Spinal cord (tissue), 10 donors: ENCODE data around the gene CLTB. TPM values are rescaled to one million over a fixed set of nuclear protein-coding genes. Genes with fewer than 3 reads are reported as not detected.

Experiments used
- DNase-seq, 6 donors: peaks; one replicate each; pipeline versions ENCODE4 v3.0.0 to v3.0.0-alpha.2; 2013 to 2015; ENCODE audit warnings: low spot score in 6 of 6, low read depth in 4 of 6
- H3K27ac ChIP-seq: one replicate; pipeline ENCODE4 v1.5.1; 2013; ENCODE audit warnings: low read depth, low read length, control low read depth
- H3K27me3 ChIP-seq: one replicate; pipeline ENCODE4 v1.6.1; 2013; ENCODE audit warnings: low read length; ENCODE audit not compliant: control insufficient read depth, insufficient read depth
- H3K36me3 ChIP-seq: one replicate; pipeline ENCODE4 v1.6.1; 2013; ENCODE audit warnings: low read length; ENCODE audit not compliant: control insufficient read depth, insufficient read depth
- H3K4me1 ChIP-seq: one replicate; pipeline ENCODE4 v1.6.1; 2013; ENCODE audit warnings: low read length; ENCODE audit not compliant: control insufficient read depth, insufficient read depth
- H3K4me3 ChIP-seq: one replicate; pipeline ENCODE4 v1.5.1; 2013; ENCODE audit warnings: low read depth, low read length, control low read depth
- H3K9me3 ChIP-seq: one replicate; pipeline ENCODE4 v1.6.1; 2013; ENCODE audit warnings: low read length; ENCODE audit not compliant: control insufficient read depth, insufficient read depth
- WGBS: methylation state at CpG from one replicate; pipeline ENCODE4 v1.1.5; 2013; ENCODE audit warnings: missing lambda C conversion rate; ENCODE audit not compliant: insufficient coverage; 5-methylcytosine and 5-hydroxymethylcytosine counted together
- polyA plus RNA-seq, 2 donors: library from polyadenylated mRNA; unstranded; fragments of 120-200 nt; gene quantifications; one replicate each; pipeline ENCODE4 v1.2.1, GENCODE V29; 2013; ENCODE audit not compliant: insufficient read length in 2 of 2
- total RNA-seq, 2 donors: library from RNA; depleted of rRNA in 1 of 2; stranded (reverse); fragments of 120-200 nt in 1 of 2; fragments of >200 nt in 1 of 2; gene quantifications; one replicate each; pipeline versions ENCODE4 v1.2.3 to v1.2.4, GENCODE V29; 2013 to 2014
- donor health status: healthy.

CLTB gene
- total and polyA plus RNA-seq, 4 donors = 70.8 to 191 (median 160) TPM

DNA sequence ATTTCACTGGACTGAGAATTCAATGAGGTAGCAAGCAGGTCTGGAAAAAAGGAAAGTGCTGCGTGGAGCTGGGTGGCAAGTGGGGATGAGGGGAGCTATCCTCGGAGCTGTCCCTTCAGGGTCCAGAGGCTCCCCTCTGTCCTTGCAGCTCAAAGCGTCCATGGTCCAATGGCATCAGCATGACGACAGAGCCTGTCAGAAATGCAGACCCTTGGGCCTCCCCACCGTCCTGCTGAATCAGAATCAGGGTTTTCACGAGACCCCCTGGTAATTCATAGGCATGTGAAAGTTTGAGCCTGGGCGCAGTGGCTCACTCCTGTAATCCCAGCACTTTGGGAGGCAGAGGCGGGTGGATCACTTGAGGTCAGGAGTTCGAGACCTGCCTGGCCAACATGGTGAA lies 22.2 kb downstream of the CLTB start:
- peaks cover 9% of the 10 kb centered on the region for H3K4me1 ChIP-seq
- no peak overlapping the region for H3K4me3 ChIP-seq
- H3K36me3 ChIP-seq = peaks cover 81% of the 10 kb centered on the region
- 91% methylated on average over 7 of the region's 9 CpGs for WGBS
- H3K9me3 ChIP-seq = no peaks in the 10 kb centered on the region
- DNase-seq = no peak
- no peaks in the 10 kb centered on the region for H3K27me3 ChIP-seq
- no peak overlapping the region for H3K27ac ChIP-seq

DNA sequence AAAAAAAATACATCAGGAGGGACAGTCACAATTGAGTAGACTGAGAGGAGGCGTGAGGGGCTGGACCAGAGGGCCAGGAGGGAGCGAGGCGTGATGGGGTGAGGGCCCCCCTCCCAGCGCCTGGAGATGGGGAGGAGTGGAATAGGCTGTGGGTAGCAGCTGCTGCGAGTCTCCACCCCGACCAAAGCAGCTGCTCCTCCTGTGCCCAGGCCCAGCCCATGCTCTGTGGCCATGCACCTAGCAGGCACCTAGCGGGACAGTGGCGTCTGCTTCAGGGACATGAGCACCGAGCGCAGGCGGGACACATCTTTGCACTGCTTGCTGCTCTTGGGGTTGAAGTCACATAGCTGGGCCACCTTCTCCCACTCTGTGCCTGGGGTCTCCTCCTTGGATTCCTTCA lies 23.8 kb downstream of the CLTB start:
- H3K36me3 ChIP-seq = peaks cover 66% of the 10 kb centered on the region

DNA sequence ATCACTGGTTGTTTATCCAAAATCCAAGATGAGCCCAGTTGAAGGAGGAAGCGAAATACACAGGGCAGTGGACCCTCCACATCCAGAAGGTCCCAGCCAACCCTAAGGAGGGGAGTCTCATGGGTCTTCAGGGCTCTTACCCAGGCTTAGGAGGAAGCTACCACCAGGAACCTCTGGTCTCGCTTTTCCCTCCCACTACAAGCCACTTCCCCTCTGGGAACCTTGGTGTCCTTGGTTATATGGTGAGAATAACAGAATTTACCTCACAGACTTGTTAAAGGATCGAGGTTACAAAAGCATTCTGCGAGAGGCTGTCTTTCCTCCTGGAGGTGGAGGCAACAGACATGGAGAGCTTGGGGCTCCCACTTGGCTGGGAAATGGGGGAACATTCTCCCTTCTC lies 24.3 kb downstream of the CLTB start:
- no peak for DNase-seq
- Histone ChIP-seq H3K9me3 (no peaks in the 10 kb centered on the region), H3K4me1 (peaks cover 17% of the 10 kb centered on the region), H3K36me3 (peaks cover 60% of the 10 kb centered on the region), H3K27me3 (no peaks in the 10 kb centered on the region), H3K4me3 (no peak overlapping the region), H3K27ac (no peak overlapping the region)
- 86% methylated on average over 1 of the region's 4 CpGs for WGBS

More for the DNA sequence above, 23.8 kb downstream of the CLTB start:
- WGBS = 93% methylated on average over 11 of the region's 11 CpGs
- Histone ChIP-seq H3K4me3 (no peak overlapping the region), H3K27ac (no peak overlapping the region), H3K27me3 (no peaks in the 10 kb centered on the region), H3K9me3 (no peaks in the 10 kb centered on the region), H3K4me1 (peaks cover 15% of the 10 kb centered on the region)
- no peak for DNase-seq

DNA sequence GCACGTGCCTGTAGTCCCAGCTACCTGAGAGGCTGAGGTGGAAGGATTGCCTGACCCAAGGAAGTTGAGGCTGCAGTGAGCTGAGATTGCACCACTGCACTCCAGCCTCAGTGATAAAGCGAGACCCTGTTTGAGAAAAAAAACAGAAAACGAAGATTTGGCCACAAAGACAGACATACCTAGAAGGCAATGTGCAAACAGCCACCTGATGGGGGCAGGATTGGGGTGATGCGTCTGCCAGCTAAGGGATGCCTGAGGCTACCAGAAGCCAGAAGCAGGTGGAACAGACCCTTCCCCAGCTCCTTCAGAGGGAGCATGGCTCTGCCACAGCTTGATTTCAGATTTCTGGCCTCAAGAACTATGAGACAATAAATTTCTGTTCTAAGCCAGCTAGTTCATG lies 24.9 kb downstream of the CLTB start:
- Histone ChIP-seq H3K36me3 (peaks cover 55% of the 10 kb centered on the region), H3K9me3 (no peaks in the 10 kb centered on the region), H3K27ac (no peak overlapping the region), H3K27me3 (no peaks in the 10 kb centered on the region), H3K4me3 (no peak overlapping the region), H3K4me1 (peaks cover 17% of the 10 kb centered on the region)
- no peak for DNase-seq
- 93% methylated on average over 4 of the region's 4 CpGs for WGBS

DNA sequence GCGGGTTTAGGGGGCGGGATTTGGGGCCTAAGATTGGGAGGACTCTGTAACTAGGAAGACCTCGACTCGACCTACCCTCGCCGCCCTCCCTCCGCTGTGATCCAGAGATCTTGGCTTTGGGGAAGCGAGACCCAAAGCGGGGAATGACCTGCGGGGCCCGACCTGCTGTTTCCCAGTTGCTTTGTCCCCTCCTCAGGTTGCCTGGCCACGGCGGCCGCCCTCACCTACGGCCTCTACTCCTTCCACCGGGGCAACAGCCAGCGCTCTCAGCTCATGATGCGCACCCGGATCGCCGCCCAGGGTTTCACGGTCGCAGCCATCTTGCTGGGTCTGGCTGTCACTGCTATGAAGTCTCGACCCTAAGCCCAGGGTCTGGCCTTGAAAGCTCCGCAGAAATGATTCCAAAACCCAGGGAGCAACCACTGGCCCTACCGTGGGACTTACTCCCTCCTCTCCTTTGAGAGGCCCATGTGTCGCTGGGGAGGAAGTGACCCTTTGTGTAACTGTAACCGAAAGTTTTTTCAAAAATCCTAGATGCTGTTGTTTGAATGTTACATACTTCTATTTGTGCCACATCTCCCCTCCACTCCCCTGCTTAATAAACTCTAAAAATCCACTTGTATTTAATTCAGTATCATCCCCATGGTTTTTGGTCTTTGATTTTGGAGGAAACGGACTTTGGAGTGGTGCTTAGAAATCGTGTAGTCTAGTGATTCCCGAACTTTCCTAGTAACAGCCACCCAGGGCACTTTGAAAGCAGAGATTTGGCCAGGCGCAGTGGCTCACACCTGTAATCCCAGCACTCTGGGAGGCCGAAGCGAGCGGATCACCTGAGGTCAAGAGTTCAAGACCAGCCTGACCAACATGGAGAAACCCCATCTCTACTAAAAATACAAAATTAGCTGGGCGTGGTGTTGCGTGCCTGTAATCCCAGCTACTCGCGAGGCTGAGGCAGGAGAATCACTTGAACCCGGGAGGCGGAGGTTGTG lies 26.9 kb downstream of the CLTB start:
- no peaks in the 10 kb centered on the region for H3K9me3 ChIP-seq
- H3K27ac ChIP-seq = peak overlapping the region; percentile 99
- DNase-seq = no peak
- peaks cover 51% of the 10 kb centered on the region for H3K36me3 ChIP-seq
- H3K4me1 ChIP-seq = peaks cover 17% of the 10 kb centered on the region
- peak overlapping the region; percentile 94 for H3K4me3 ChIP-seq
- WGBS = 17% methylated on average over 28 of the region's 41 CpGs
- no peaks in the 10 kb centered on the region for H3K27me3 ChIP-seq

DNA sequence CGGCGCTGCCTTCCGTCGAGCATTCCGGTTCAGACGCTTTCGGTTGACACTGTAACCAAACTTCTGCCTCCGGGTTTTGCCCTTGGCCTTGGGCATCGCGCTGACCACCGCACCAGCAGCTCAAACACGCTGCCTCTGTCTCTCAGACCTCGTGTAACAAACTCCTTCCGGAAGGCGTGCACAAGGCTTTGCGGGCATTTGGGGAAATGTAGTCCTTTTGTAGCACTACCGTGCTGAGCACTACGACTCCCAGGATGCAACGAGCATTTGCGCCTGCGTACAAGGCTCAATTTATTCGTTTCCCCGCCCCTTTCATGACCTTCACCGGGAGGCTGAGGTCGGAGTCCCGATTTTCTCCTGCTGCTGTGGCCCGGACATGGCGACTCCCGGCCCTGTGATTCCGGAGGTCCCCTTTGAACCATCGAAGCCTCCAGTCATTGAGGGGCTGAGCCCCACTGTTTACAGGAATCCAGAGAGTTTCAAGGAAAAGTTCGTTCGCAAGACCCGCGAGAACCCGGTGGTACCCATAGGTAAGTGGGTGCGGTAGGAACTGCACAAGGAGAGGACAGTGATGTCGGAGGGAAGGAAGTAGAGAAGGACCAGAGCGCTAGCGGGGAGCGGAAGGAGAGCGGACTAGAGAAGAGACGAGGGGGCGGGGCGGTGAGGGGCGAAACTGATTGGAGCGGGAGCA lies 27.8 kb downstream of the CLTB start, which contains the start of the genes HIGD2A and NOP16:
TSS of gene HIGD2A (plus strand) at position 308 of the 691 bp plus-strand sequence. CDS start at position 377, 69 bp downstream.
TSS of gene NOP16 (minus strand) at position 155 of the 691 bp plus-strand sequence. CDS start at position 96, 59 bp downstream.
- peak within 1 kb of the TSS; percentile 94 for H3K4me3 ChIP-seq
- H3K9me3 ChIP-seq = no peaks in the 10 kb centered on the region
- peaks cover 17% of the 10 kb centered on the region for H3K4me1 ChIP-seq
- no peaks in the 10 kb centered on the region for H3K27me3 ChIP-seq
- DNase-seq = peak; percentile 97 to 100 (median 99)
- peaks cover 51% of the 10 kb centered on the region for H3K36me3 ChIP-seq
- H3K27ac ChIP-seq = peak within 1 kb of the TSS; percentile 99
- WGBS = 0% methylated on average over 42 of the region's 47 CpGs

DNA sequence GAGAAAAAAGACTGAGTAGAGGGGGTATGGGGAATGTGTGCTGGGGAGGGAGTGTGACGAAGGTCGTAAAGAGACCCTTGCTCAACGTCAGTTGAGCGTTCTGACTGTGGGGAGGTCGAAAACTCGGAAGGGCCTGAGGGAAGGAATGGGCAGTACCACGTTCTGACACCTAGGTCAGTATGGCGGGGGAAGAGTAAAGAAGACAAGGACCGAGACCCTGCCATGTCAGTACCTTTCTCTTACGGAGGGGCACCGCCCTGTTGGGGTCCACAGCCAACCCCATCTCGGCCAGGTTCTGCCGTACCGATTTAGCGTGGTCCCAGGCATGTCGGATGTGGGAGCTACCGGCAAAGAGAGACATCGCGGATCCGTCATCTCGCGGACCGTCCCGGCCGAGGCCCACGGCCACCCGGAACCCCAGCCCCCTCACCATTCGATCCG lies 28.3 kb downstream of the CLTB start:
- Histone ChIP-seq H3K4me1 (peaks cover 17% of the 10 kb centered on the region), H3K27me3 (no peaks in the 10 kb centered on the region), H3K9me3 (no peaks in the 10 kb centered on the region), H3K27ac (peak overlapping the region; percentile 99), H3K36me3 (peaks cover 54% of the 10 kb centered on the region), H3K4me3 (peak overlapping the region; percentile 94)
- 0% methylated on average over 29 of the region's 29 CpGs for whole genome bisulfite sequencing
- peak in 2 of 6 donors; percentile 21 to 43 for DNase-seq

DNA sequence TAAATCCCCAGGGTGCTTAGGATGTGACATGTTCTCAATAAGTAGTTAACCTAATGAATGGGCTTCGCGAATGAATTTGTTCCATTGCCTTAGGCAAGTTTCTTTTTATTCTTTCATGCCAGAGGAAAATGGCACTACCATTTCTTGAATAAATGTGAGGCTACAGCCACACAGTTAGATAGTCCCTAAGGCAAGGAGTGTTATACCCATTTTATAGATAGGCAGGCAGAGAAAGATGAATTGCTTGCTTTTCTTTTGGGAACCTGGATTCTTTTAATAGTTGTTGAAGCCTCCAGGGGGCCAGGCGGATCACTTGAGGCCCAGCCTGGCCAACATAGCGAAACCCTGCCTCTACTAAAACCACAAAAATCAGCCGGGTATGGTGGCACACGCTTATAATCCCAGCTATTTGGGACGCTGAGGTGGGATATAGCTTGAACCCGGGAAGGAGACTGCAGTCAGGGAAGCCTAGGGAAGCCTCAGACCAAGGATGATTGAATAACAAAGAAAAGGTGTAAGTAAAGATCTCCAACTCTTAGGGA lies 28.9 kb downstream of the CLTB start:
- no peak overlapping the region for H3K27ac ChIP-seq
- H3K36me3 ChIP-seq = peaks cover 54% of the 10 kb centered on the region
- DNase-seq = no peak
- H3K9me3 ChIP-seq = no peaks in the 10 kb centered on the region
- H3K4me1 ChIP-seq = peaks cover 17% of the 10 kb centered on the region
- WGBS = 12% methylated on average over 5 of the region's 8 CpGs
- H3K27me3 ChIP-seq = no peaks in the 10 kb centered on the region
- peak overlapping the region; percentile 94 for H3K4me3 ChIP-seq

DNA sequence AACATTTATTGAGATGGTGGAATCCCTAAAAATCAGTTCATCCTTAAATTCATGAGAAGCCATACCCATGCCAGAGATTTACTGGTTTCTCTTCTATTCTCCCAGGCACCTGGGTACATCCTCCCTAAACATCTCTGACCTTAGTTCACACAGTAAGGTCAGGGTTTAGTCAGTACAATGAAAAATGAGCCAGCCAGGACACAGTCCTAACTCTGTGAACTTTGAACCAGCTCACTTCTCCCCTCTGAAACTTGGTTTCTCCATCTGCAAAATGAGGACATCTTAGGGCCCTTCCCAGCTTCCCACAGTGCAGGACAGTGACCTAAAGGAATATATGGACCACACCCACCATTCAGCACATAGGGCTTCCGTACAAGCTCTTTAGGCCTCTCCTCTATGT lies 29.8 kb downstream of the CLTB start:
- H3K4me3 ChIP-seq = no peak overlapping the region
- peaks cover 53% of the 10 kb centered on the region for H3K36me3 ChIP-seq
- DNase-seq = no peak
- H3K9me3 ChIP-seq = no peaks in the 10 kb centered on the region
- peaks cover 17% of the 10 kb centered on the region for H3K4me1 ChIP-seq
- no peak overlapping the region for H3K27ac ChIP-seq
- no CpG with 5 or more reads among the region's 1 CpG for WGBS
- no peaks in the 10 kb centered on the region for H3K27me3 ChIP-seq
